Smooth muscle cell (in vitro differentiated cells): ENCODE data around the gene DAB1. TPM values are rescaled to one million over a fixed set of nuclear protein-coding genes. Genes with fewer than 3 reads are reported as not detected.

ENCODE experiments used
- DNase-seq: peaks from one replicate; lab custom pipeline; 2025; ENCODE audit not compliant: unreplicated experiment; lab: John Stamatoyannopoulos, UW
- H2AFZ ChIP-seq: fragments of 200-600 bp; sonication (generic); 2 replicates; pipeline ENCODE4 v1.6.0; 2016; ENCODE audit warnings: antibody characterized with exemption, low read depth, mild to moderate bottlenecking
- H3F3A ChIP-seq: fragments of 200-600 bp; sonication (generic); 2 replicates; pipeline ENCODE4 v1.6.0; 2017; ENCODE audit warnings: antibody characterized with exemption, low read depth
- H3K27ac ChIP-seq: fragments of 200-600 bp; sonication (generic); 2 replicates; pipeline ENCODE4 v1.5.1; 2016; ENCODE audit warnings: low read depth, mild to moderate bottlenecking
- H3K27me3 ChIP-seq: fragments of 200-600 bp; sonication (generic); 2 replicates; pipeline ENCODE4 v1.6.1; 2016; ENCODE audit warnings: low read depth, mild to moderate bottlenecking
- H3K36me3 ChIP-seq: fragments of 200-600 bp; sonication (generic); 2 replicates; pipeline ENCODE4 v1.5.1; 2016; ENCODE audit warnings: low read depth
- H3K4me1 ChIP-seq: fragments of 200-600 bp; sonication (generic); 2 replicates; pipeline ENCODE4 v1.5.1; 2016; ENCODE audit warnings: low read depth
- H3K4me2 ChIP-seq: fragments of 200-600 bp; sonication (generic); 2 replicates; pipeline ENCODE4 v1.6.0; 2016; ENCODE audit warnings: mild to moderate bottlenecking
- H3K4me3 ChIP-seq: fragments of 200-600 bp; sonication (generic); 2 replicates; pipeline ENCODE4 v1.5.1; 2016; ENCODE audit warnings: mild to moderate bottlenecking
- H3K79me2 ChIP-seq: fragments of 200-600 bp; sonication (generic); 2 replicates; pipeline ENCODE4 v1.6.0; 2016; ENCODE audit warnings: low read depth, mild to moderate bottlenecking
- H3K9ac ChIP-seq: fragments of 200-600 bp; sonication (generic); 2 replicates; pipeline ENCODE4 v1.6.0; 2016; ENCODE audit warnings: low read depth
- H3K9me3 ChIP-seq: fragments of 200-600 bp; sonication (generic); replicated peaks from 2 replicates; pipeline ENCODE4 v1.5.1; 2016; ENCODE audit warnings: low read depth
- H4K20me1 ChIP-seq: fragments of 200-600 bp; sonication (generic); 2 replicates; pipeline ENCODE4 v1.6.0; 2016; ENCODE audit warnings: low read depth
- WGBS: methylation state at CpG from one replicate; pipeline ENCODE4 v1.1.7; 2016; ENCODE audit warnings: low lambda C conversion rate; 5-methylcytosine and 5-hydroxymethylcytosine counted together
- polyA plus RNA-seq: library from polyadenylated mRNA; unstranded; fragments of >200 nt; fragmentation: Nextera tagmentation; extraction: Ambion mirVana; gene quantifications from 2 replicates; pipeline ENCODE4 v1.2.1, GENCODE V29; 2016
- total RNA-seq: library from RNA; depleted of rRNA; stranded (reverse); fragments of >200 nt; gene quantifications from 2 replicates; pipeline ENCODE4 v1.2.3, GENCODE V29; 2014
- TF ChIP-seq, protein P1 (sequence below): fragments of 200-600 bp; sonication (generic); IDR thresholded peaks from 2 replicates; pipeline ENCODE4 v1.5.1; 2017; ENCODE audit warnings: borderline replicate concordance, mild to moderate bottlenecking, antibody characterized with exemption; ENCODE audit not compliant: insufficient read depth, poor library complexity, severe bottlenecking

The DAB1 gene
- total and polyA plus RNA-seq, 2 experiments from 2014 or later: 0.22 to 0.30 TPM

DNA sequence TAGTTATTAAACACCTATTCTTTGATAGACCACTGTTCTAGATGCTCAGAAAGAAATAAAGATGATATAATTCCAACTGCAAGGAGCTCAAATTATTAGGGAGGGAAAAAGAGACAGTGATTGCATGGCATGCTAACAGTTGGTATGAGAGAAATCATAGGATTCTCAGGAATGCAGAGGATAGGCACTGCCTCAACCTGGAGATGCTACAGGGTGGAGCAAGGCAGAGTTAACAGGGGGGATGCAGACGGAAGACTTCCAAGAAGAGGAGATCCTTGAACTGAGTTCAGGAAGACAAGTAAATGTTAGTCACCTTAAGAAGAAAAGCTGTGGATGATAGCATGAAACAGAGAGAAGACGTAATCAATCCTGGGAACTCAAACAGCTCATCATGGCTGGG lies 123.7 kb downstream of the DAB1 start:
- DNase-seq: no peak
- Histone ChIP-seq H2AFZ (no peak overlapping the region), H3K27ac (no peak overlapping the region), H3F3A (no peaks in the 10 kb centered on the region), H3K4me1 (no peaks in the 10 kb centered on the region), H4K20me1 (no peaks in the 10 kb centered on the region), H3K4me2 (no peak overlapping the region), H3K79me2 (no peaks in the 10 kb centered on the region), H3K9me3 (no peaks in the 10 kb centered on the region), H3K9ac (no peak overlapping the region), H3K36me3 (no peaks in the 10 kb centered on the region), H3K4me3 (no peak overlapping the region), H3K27me3 (no peaks in the 10 kb centered on the region)
- TF ChIP-seq, protein P1, sequence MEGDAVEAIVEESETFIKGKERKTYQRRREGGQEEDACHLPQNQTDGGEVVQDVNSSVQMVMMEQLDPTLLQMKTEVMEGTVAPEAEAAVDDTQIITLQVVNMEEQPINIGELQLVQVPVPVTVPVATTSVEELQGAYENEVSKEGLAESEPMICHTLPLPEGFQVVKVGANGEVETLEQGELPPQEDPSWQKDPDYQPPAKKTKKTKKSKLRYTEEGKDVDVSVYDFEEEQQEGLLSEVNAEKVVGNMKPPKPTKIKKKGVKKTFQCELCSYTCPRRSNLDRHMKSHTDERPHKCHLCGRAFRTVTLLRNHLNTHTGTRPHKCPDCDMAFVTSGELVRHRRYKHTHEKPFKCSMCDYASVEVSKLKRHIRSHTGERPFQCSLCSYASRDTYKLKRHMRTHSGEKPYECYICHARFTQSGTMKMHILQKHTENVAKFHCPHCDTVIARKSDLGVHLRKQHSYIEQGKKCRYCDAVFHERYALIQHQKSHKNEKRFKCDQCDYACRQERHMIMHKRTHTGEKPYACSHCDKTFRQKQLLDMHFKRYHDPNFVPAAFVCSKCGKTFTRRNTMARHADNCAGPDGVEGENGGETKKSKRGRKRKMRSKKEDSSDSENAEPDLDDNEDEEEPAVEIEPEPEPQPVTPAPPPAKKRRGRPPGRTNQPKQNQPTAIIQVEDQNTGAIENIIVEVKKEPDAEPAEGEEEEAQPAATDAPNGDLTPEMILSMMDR: no peak
- WGBS: 72% methylated on average over 2 of the region's 2 CpGs

DNA sequence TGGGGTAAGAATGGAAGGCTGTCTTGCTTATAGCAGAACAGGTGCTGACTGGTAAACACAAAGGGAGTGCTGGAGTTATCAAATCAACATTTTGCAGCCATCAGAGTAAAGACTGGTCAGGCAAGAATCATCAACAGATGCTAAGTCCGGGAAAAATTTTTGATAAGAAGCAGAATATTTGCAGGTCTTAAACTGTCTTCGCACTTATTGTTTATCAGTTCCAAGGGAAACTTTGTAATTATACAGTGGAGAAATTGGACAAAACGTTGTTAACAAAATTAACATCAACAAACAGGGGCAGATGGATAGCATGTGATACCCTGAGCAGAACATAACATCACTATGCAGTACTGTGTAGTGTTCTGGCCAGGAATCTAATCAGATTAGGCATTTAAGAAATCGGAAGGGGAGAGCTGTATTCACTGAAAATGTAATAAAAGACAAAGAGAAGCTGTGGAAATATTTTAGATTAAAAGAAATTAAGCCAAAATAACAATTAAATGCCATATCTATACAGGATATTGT lies 127.1 kb downstream of the DAB1 start:
- no peak overlapping the region for H3K4me3 ChIP-seq
- no peaks in the 10 kb centered on the region for H3F3A ChIP-seq
- TF ChIP-seq, protein P1: no peak
- no peaks in the 10 kb centered on the region for H3K79me2 ChIP-seq
- H2AFZ ChIP-seq: no peak overlapping the region
- WGBS: 82% methylated on average over 4 of the region's 4 CpGs
- no peak overlapping the region for H3K27ac ChIP-seq
- H3K4me1 ChIP-seq: no peaks in the 10 kb centered on the region
- H4K20me1 ChIP-seq: no peaks in the 10 kb centered on the region
- no peak for DNase-seq
- no peaks in the 10 kb centered on the region for H3K27me3 ChIP-seq
- no peak overlapping the region for H3K9ac ChIP-seq
- no peak overlapping the region for H3K4me2 ChIP-seq
- no peaks in the 10 kb centered on the region for H3K36me3 ChIP-seq
- no peaks in the 10 kb centered on the region for H3K9me3 ChIP-seq

DNA sequence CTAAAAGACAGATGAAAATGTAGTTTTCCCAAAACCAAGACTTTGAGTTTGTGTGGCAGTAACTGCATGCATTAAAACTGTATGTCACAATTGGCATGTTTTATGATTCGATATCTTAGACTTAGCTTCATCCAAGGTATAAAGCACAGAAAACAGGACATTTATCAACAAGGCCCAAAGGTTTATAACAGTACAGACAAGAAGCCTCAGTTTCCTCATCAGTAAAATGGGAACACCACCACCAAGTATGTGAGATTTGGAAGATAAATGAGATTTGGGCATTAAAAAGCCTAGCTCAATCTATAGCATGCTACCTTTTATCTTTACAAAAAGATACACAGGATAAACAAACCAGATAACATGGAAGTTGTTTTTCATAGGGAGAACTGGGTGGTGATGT lies 128.5 kb downstream of the DAB1 start:
- H3K9me3 ChIP-seq: no peaks in the 10 kb centered on the region
- H3K79me2 ChIP-seq: no peaks in the 10 kb centered on the region
- H3K4me1 ChIP-seq: no peaks in the 10 kb centered on the region
- H3K36me3 ChIP-seq: no peaks in the 10 kb centered on the region
- H3K27me3 ChIP-seq: no peaks in the 10 kb centered on the region
- no peak overlapping the region for H3K9ac ChIP-seq
- no peaks in the 10 kb centered on the region for H3F3A ChIP-seq
- no peak overlapping the region for H3K4me2 ChIP-seq
- H3K4me3 ChIP-seq: no peak overlapping the region
- no peak overlapping the region for H2AFZ ChIP-seq
- WGBS: 88% methylated on average over 1 of the region's 1 CpG
- TF ChIP-seq, protein P1: no peak
- H3K27ac ChIP-seq: no peak overlapping the region
- DNase-seq: no peak
- H4K20me1 ChIP-seq: no peaks in the 10 kb centered on the region

DNA sequence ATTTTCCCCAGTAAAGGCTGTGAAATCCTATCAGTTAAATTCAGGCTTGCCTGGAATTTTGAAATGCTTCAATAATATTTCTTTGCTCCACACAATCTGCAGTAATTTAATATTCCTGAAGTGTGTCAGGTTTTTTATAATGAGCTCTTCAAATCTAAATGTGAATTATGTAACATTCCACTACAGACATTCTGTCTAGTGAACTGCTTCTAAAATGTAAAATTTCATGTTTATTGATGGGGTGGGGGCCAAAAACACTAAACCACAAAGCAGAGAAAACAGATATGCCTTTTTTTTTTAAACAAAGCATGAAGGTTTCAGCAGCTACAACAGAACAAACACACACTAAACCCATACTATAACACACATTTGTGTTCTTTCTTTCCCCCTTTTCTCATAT lies 129.7 kb downstream of the DAB1 start:
- Histone ChIP-seq H3K4me3 (no peak overlapping the region), H4K20me1 (no peaks in the 10 kb centered on the region)

More for the DNA sequence above, 129.7 kb downstream of the DAB1 start:
- Histone ChIP-seq H3K9me3 (no peaks in the 10 kb centered on the region), H3K9ac (no peak overlapping the region), H3K4me2 (no peak overlapping the region), H3K27ac (no peak overlapping the region), H3K36me3 (no peaks in the 10 kb centered on the region), H3K79me2 (no peaks in the 10 kb centered on the region), H3K27me3 (peaks cover 4% of the 10 kb centered on the region), H2AFZ (no peak overlapping the region), H3F3A (no peaks in the 10 kb centered on the region), H3K4me1 (no peaks in the 10 kb centered on the region)
- TF ChIP-seq, protein P1: no peak
- DNase-seq: no peak
